Endometrial microvascular endothelial cells (primary cell): ENCODE data around the gene TAOK3. TPM values are rescaled to one million over a fixed set of nuclear protein-coding genes. Genes with fewer than 3 reads are reported as not detected.
"Not testable (repeated sequence)": the region's sequence is repeated elsewhere in the genome, so short reads cannot be mapped to it uniquely, and the experiment has no call there.

Experiments used
- in situ Hi-C: cut with HindIII; loops from 2 replicates; pipeline ENCODE4 v1.10.0; 2017; ENCODE audit warnings: low sequenced_read_pairs, low pct_unique_long_range_greater_than_20kb; ENCODE audit errors: inconsistent ontology term
- total RNA-seq: library from RNA; depleted of rRNA; stranded (reverse); fragments of >200 nt; gene quantifications from one replicate; pipeline ENCODE4 v1.2.3, GENCODE V29; 2015; ENCODE audit errors: inconsistent ontology term

Gene TAOK3
- total RNA-seq, 1 donor from 2014 or later, result 21.6 TPM

DNA sequence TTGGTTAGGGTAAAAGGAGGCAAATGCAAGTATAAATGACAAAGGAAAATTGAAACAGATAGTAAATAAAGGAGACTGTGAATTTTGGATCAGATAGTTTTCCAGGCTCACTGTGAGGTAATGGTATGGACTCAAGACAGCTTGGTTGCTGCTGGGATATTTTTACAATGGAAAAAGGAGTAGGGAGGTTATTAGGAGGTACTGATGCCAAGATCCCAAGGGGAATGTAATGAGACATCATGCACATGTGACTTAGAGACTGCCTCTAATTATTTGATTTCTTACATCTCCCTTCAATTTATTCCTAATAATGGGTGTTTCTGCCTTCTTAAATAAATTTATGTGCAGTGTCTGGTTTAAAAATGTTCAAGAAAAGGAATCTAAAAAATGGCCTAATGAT lies 56.9 kb downstream of the TAOK3 start:
- in situ Hi-C loops, result no loop called here

DNA sequence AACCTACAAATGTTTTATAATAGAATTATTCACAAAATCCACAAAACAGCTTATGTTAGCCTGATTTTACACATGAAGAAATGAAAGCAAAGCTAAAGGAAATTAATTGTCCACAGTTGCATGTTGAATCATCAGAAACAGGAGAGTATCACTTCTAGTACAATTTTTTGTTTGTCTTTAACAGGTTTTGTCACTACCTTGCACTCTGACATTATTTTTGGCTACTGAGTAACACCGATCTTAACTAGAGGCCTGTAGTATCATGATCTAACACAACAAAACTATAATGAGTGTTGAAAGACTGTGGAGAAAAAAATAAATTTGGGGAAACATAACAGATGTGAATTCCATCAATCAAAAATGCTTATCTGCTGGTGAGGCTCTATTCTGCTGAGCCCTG lies 60.1 kb downstream of the TAOK3 start:
- in situ Hi-C loops, result no loop called here

DNA sequence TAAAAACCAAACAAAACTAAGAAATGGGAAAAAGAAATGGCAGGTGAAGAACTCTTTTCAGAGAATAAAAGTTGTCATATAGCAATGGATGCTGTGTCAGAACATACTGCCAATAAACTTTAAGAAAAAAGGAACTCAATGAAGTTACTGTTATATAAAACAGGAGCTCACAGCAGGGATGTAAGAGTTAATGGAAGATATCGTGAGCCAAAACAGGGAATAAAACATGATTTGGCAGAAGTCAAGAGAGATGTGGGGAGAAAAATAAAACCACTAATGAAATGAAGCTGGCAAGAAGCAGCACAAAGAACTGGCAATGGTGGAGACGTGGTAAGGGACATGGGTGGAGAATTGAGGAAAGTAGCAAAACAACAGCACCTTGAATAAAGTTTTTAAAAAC lies 61.0 kb downstream of the TAOK3 start:
- in situ Hi-C loops, result no loop called here

DNA sequence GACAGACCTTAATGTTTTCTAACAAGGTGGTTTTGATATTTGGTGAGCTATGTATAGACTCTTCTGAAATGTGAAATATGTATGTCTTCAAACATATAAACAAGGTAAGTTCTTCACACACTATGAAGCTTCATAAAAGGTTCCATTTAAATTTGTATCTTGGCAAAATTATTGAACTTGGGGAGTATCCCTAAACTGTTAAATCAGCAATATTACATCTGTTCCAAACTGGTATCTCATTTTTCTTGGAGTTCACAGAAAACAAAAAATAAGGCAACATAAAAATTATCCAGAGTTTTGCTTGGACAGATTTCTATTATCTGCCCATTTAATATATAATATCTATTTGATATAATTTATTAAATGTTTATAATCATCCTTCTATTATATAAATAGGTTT lies 62.4 kb downstream of the TAOK3 start:
- in situ Hi-C loops, result no loop called here

DNA sequence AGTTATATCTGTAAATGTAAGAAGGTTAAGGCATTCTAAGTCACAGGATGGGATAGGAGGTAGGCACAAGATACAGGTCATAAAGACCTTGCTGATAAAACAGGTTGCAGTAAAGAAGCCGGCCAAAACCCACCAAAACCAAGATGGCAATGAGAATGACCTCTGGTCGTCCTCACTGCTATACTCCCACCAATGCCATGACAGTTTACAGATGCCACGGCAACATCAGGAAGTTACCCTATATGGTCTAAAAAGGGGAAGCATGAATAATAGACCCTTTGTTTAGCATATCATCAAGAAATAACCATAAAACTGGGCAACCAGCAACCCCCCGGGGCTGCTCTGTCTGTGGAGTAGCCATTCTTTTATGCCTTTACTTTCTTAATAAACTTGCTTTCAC lies 64.7 kb downstream of the TAOK3 start:
- in situ Hi-C loops, result not testable (repeated sequence)

DNA sequence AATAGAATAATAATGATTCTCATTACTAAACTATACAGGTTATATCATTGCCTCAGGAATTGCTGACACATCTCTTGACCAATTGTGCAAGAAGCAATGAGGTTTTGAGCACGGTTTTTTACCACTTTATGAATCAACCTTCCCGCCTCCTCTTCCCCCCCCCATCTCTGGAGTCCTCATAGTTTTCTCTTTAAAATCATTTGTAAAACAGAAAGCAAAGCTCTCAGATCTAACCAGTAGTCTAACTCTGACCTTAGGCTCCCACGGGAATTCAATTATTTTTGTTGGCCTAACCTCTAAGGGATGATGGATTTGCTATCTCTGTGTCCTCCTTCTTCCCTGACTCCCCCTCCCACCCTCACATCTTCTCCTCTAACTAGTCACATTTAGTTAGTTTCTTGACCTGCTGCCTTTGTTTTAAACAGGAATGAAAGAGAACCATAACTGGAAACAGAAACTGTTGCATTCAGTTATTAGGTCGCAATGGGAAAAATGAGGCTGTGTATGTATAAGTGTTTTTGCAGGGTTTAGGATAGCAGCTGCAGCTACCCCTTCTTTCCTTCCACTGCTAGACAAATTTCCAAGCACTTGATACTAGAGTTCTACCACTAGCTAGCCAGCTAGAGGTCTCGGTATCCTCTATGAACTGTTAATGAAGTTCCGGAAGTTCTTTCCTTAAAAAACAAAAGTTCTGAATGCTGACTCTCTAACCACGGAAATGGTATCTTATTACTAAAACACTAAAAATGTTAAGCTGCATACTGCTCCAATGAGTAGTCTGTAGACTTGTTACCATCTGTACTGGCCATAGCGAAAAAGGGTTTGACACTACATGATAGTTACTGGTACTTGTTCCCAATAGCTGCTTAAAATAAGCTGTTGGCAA lies 65.4 kb downstream of the TAOK3 start:
- in situ Hi-C loops, result no loop called here

DNA sequence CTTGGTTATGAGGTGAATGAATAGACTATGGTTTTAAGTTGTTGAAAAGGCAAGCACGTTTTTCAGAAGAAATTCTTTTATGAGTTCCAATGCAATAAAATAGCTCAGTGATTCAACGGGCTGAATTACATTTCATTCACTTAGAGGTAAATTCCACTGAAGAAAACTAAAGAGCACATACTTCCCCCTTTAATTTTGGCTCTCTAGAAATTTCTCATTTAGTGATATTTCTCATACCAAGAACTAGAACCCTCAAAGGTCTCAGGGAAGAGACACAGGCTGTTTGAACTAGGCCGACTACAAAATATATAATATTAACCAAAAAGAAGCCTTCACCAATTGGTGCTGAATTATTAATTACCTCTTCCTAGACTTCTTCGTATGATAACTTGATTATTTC lies 68.6 kb downstream of the TAOK3 start:
- in situ Hi-C loops, result no loop called here

DNA sequence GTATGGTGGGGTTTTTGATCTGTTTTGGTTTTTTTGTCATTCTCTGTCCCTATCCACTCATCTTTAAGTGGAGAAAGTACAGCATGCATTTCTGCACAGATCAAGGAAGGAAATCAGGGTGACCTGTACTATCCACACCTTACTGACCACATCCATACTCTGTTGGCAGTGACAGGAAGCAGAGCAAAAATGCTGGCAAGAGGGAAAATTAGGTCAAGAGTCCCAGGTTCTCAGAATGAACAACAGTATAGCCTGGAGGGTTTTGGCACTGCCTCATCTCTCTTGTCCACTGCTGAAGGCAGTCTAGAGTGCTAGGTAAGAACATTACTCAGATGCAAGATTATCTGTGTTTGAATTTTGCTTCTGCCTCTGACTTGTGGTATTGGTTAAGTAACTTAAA lies 70.7 kb downstream of the TAOK3 start:
- in situ Hi-C loops, result no loop called here

DNA sequence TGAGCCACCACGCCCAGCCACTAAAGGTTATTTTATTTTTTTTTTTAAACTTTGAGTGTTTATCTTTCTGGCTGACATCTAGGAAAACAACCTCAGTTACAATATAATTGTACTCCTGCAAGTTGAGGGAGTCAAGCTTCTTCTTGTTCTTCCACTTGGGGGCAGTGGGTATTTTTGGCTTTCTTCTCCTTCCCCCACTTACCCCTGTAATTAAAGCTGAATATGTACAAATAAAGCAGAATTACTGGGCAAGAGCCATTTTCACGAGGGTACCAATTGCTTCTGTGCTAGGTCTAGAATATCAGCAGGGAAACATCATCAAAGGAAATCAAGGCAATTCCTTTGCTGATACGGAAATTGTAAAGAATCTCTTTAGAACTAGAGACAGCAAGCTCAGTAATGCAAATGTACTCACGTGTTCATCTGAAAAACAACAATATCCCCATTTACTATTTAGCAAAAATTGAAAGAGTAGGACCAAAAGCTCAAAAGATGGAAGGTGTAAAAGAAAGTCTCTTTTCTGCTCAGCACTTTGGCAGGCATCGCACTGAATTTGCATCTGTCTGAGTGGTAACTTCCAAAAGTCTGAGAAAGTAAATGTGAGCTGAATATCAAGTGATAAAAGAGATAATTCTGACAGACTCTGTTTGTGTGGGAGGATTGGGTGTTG lies 72.8 kb downstream of the TAOK3 start:
- in situ Hi-C loops, result no loop called here

DNA sequence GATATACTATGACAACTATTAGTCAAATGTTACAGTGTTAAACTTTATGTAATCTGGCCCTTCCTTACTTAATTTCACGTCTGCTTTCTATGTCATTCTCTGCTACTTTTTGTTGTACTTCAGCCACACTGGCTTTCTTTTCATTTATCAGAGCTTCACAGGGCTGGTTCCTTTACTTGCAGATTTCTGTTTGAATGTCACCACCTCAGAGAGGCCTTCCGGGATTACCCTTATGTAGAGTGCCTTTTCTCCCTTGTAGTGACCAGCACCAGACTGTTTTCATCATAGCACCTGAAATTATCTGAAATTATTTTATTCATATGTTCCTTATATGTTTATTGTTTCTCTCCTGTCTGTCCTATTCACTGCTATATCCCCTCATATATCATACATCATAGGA lies 75.4 kb downstream of the TAOK3 start:
- in situ Hi-C loops, result no loop called here

DNA sequence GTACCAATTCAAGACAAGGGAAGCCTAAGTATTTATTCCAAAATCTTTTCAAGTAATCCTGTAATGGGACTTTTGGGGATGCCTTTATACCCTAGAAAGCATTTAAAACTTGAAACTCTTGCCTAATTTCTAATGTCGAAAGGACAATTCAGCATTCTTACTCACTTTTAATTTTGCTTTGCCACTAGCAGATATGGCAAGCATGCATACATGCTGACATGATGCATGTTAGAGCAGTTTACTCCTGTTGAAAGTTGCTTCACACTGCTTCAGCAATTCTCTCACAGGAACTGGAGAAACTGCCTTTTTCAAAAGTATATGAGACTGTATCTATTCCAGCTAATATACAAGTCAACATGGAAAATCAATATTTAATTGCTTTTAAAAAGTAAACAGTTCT lies 79.9 kb downstream of the TAOK3 start:
- in situ Hi-C loops, result no loop called here

DNA sequence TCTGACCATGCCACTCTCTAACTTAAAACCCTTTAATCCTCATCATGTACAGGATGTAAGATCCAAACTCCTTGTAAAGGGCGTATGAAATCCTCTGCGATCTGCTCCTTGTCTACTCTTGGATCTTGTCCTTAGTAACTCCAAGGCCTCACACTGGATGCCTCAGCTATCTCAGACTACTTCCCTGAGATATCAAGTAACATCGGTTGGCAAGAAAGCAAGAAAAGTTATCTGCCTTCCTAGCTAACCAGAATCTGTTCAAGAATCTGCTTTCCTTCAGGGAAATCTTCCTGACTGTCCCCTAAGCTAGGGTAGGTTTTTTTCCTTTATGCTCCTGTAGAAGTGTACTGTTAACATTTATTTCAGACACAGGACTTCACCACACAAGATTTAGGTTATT lies 82.6 kb downstream of the TAOK3 start:
- in situ Hi-C loops, result no loop called here

DNA sequence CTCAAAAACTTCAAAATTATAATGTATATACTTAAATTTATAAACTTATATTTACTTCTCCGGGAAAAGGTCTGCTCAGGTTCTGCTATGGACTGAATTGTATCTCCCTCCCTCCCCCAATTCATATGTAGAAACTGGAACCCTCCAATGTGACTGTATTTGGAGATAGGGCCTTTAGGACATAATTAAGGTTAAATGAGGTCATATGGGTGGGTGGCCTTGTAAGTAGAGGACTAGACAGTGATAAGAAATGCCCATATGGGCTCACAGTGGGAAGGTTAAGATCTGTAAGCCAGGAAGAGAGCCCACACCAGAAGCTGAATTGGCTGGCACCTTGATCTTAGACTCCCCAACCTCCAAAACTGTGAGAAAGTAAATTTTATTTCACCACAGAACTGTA lies 84.5 kb downstream of the TAOK3 start:
- in situ Hi-C loops, result no loop called here

DNA sequence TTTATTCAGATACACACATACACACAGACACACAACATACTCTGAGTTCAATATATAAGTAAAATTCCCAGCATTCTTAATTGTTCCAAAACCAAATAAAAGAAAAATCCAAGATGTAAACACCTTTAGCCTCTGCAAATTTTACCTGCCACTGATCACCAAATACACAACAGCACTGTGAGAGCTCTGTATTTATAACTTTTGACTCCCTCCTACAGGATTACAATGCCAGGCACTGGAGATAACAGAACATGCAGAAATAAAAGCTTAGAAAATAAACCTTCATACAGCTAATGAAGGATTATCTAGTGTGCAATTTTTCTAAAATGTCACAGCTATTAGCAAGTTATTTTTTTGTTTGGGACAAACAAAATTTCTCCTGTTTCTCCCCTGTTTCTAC lies 85.0 kb downstream of the TAOK3 start:
- in situ Hi-C loops, result no loop called here

DNA sequence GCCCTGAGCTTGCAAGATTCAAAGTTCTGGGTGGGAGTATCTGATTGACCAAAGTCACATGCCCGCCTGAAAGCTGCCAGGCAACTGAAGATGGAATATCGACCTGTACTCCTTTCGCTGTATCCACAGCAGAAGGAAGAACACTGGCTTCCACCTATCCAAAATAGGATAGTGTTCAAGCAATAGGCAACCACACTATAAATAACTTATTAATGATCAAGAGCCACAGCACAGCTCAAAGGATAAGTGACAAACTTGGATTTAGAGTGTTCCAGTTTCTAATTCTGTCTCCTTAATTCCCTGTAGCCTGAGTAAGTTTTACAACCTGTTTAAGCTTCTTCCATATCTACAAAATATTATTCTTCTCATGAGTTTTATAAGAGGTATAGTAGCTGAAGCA lies 89.9 kb downstream of the TAOK3 start:
- in situ Hi-C loops, result no loop called here

DNA sequence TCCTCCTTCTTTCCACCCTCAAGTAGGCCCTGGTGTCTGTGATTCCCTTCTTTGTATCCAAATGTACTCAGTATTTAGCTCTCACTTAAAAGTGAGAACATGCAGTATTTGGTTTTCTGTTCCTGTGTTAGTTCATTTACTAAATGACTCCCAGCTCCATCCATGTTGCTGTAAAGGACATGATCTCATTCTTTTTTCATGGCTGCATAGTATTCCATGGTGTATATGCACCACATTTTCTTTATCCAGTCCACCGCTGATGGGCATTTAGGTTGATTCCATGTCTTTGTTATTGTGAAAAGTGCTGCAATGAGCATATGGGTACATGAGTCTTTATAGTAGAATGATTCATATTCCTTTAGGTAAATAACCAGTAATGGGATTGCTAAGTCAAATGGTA lies 94.4 kb downstream of the TAOK3 start:
- in situ Hi-C loops, result not testable (repeated sequence)

DNA sequence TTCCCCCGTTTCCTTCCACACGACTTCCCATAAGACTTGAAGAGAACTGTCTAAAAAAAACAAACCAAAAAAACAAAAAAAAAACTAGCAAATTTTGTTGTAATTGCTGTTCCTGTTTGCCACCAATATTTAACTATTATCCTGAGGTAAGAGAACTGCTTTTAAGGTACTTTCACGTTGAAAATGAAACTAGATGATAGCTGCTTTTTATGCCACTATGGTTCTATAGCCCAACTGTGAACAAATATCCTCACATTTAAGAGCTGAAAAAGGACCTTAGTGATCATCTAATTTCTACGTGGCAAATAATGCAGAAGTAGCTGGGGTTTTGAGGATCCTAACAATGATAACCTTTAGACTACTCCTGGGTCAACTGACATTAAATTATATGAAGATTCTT lies 98.6 kb downstream of the TAOK3 start:
- in situ Hi-C loops, result no loop called here

DNA sequence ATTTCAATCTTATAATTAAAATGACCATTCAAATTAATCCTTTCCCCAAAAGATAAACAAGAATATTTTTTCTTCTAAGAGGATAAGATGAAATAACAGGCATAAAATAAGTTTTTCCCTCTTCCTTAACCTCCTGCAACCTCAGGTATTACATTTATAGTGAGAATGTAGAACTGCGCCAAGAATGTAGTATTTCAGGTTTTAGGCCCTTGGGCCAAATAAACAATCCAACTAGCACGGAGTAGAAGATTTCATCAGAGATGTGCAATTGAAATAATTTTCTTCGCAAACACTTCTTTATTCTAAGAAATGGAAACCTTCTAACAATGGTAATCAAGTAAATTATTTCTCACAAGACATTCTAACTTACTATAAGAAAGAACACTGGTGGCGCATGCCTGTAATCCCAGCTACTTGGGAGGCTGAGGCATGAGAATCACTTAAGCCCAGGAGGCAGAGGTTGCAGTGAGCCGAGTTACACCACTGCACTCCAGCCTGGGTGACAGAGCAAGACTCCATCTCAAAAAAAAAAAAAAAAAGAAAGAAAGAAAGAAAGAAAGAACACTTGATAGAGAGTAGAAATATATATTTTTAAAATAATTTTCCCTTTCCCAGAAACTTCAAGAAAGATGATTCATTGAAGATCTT lies 100.8 kb downstream of the TAOK3 start:
- in situ Hi-C loops, result no loop called here

DNA sequence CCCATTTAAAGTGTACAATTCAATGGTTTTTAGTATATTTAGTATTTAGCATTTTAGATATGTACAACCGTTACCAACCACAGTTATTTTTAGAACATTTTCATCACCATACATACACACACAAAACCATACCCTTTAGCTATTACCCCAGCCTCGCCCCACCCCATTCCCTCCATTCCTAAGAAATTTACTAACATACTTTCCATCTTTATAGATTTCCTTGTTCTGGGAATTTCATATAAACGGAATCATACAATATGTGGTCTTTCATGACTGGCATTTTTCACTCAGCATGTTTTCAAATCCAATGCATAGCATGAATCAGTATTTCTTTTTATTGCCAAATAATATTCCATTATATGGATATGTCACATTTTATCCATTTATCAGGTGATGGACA lies 101.5 kb downstream of the TAOK3 start:
- in situ Hi-C loops, result no loop called here

DNA sequence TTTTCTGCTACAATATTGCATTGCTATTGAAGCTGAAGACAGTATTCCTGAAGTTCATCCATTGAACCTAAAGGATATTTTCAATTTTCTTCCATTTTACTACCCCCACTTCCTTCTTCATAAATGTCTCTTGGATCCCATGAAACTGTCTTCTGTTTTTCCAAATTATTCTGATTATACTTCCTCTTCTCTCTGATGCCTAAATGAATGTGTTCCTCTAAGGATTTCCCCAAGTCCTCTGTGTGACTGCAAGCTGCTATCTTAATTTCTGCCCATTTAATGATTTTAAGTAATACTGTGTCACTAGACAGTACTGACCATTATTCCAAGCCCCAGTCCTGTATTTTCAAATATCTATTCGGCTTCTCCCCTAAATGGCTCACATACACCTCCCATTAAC lies 102.9 kb downstream of the TAOK3 start:
- in situ Hi-C loops, result no loop called here
